Naive thymus-derived CD4-positive, alpha-beta T cell (primary cell): ENCODE measurements around the gene PASD1. TPM values are rescaled to one million over a fixed set of nuclear protein-coding genes. Genes with fewer than 3 reads are reported as not detected.

ENCODE experiments used
- ATAC-seq: fragments of 150-1000 bp; cut with Tn5 transposase; 2 replicates; pipeline ENCODE4 v1.10.0; 2021; ENCODE audit warnings: mild to moderate bottlenecking, moderate library complexity
- CTCF ChIA-PET: fragments of 350-600 bp; sonication (Branson Sonifier 250); formaldehyde crosslinking; loops from one replicate; lab custom pipeline; 2021; ENCODE audit warnings: antibody characterized with exemption; lab: Charles Lee
- POLR2A ChIA-PET: fragments of 350-600 bp; sonication (Branson Sonifier 250); formaldehyde crosslinking; loops from one replicate; lab custom pipeline; 2021; ENCODE audit warnings: antibody characterized with exemption, inconsistent platforms; lab: Charles Lee
- DNase-seq, 9 donors: peaks; one replicate each; pipeline versions ENCODE4 v3.0.0 to v3.0.0-alpha.2; 2020 to 2022; ENCODE audit warnings: mixed read lengths in 1 of 9
- H3K27ac ChIP-seq: one replicate; pipeline ENCODE4 v1.7.0; 2013; ENCODE audit warnings: mild to moderate bottlenecking, low read depth, low read length, moderate library complexity
- H3K27me3 ChIP-seq, 2 donors: one replicate each; pipeline ENCODE4 v1.7.0; 2013; ENCODE audit warnings: low read length in 2 of 2, mild to moderate bottlenecking in 2 of 2, moderate library complexity in 2 of 2; ENCODE audit not compliant: control insufficient read depth in 2 of 2, insufficient read depth in 2 of 2
- H3K36me3 ChIP-seq, 3 experiments: 1 replicate in 2 of 3; 2 replicates in 1 of 3; pipeline ENCODE4 v1.7.0; 2013; ENCODE audit warnings: low read length in 3 of 3, mild to moderate bottlenecking in 3 of 3, moderate library complexity in 1 of 3; ENCODE audit not compliant: insufficient read depth in 3 of 3, control insufficient read depth in 2 of 3
- H3K4me1 ChIP-seq, 2 donors: one replicate each; pipeline ENCODE4 v1.7.0; 2013; ENCODE audit warnings: low read length in 2 of 2, mild to moderate bottlenecking in 2 of 2, moderate library complexity in 1 of 2; ENCODE audit not compliant: control insufficient read depth in 2 of 2, insufficient read depth in 2 of 2
- H3K4me3 ChIP-seq: 2 replicates; pipeline ENCODE4 v1.7.0; 2013; ENCODE audit warnings: mild to moderate bottlenecking, low read length
- H3K9me3 ChIP-seq, 3 experiments: 1 replicate in 2 of 3; 2 replicates in 1 of 3; pipeline ENCODE4 v1.7.0; 2013; ENCODE audit warnings: low read length in 3 of 3; ENCODE audit not compliant: control insufficient read depth in 2 of 3
- H3K27ac Mint-ChIP-seq, 9 donors: one replicate each; pipeline ENCODE4 v1.8.0; 2020 to 2022; ENCODE audit warnings: mixed read lengths in 9 of 9, mild to moderate bottlenecking in 8 of 9, moderate library complexity in 5 of 9, inconsistent platforms in 2 of 9
- H3K27me3 Mint-ChIP-seq, 5 donors: one replicate each; pipeline ENCODE4 v1.8.0; 2021 to 2022; ENCODE audit warnings: mixed read lengths in 5 of 5, mild to moderate bottlenecking in 1 of 5
- H3K36me3 Mint-ChIP-seq, 5 donors: one replicate each; pipeline ENCODE4 v1.8.0; 2020 to 2022; ENCODE audit warnings: mixed read lengths in 5 of 5, mild to moderate bottlenecking in 3 of 5, inconsistent platforms in 1 of 5
- H3K4me1 Mint-ChIP-seq, 7 donors: one replicate each; pipeline ENCODE4 v1.8.0; 2020 to 2022; ENCODE audit warnings: mixed read lengths in 7 of 7, mild to moderate bottlenecking in 3 of 7, inconsistent platforms in 1 of 7
- H3K4me3 Mint-ChIP-seq, 10 donors: one replicate each; pipeline ENCODE4 v1.8.0; 2020 to 2022; ENCODE audit warnings: mild to moderate bottlenecking in 10 of 10, mixed read lengths in 10 of 10, moderate library complexity in 6 of 10, inconsistent platforms in 2 of 10
- H3K9me3 Mint-ChIP-seq, 11 donors: one replicate each; pipeline ENCODE4 v1.8.0; 2020 to 2022; ENCODE audit warnings: mixed read lengths in 11 of 11, mild to moderate bottlenecking in 4 of 11, inconsistent platforms in 1 of 11, moderate library complexity in 1 of 11
- intact Hi-C, 2 donors: fragments of 100-400 bp; cut with micrococcal nuclease; formaldehyde crosslinking; loops; one replicate each; pipeline ENCODE4 v1.15.1; 2023
- polyA plus RNA-seq, 2 donors: library from polyadenylated mRNA; unstranded; fragments of 300-500 nt; fragmentation: Illumina TruSeq; gene quantifications; one replicate each; pipeline ENCODE4 v1.2.3, GENCODE V29; 2021
- total RNA-seq, 6 experiments: library from RNA in 5 of 6; stranded (reverse) in 5 of 6; gene quantifications; 1 replicate in 5 of 6; 2 replicates in 1 of 6; pipeline ENCODE4 v1.2.3 and lab custom pipeline; 2021 to 2026

The PASD1 gene
- total and polyA plus RNA-seq, 7 experiments from 2014 or later, result not detected

GRCh38 chrX:151675121-151675746 lies 111.8 kb downstream of the PASD1 start:
- Mint-ChIP-seq H3K36me3 (peaks cover 0 to 3% (median 0%) of the 10 kb centered on the region in 5 donors), H3K9me3 (no peaks in the 10 kb centered on the region), H3K4me1 (peaks cover 0 to 4% (median 0%) of the 10 kb centered on the region in 7 donors), H3K27me3 (peaks cover 0 to 8% (median 5%) of the 10 kb centered on the region in 5 donors), H3K27ac (no peak overlapping the region), H3K4me3 (no peak overlapping the region)
- H3K27me3 ChIP-seq, result no peaks in the 10 kb centered on the region
- H3K4me1 ChIP-seq, result no peaks in the 10 kb centered on the region
- POLR2A ChIA-PET, result no interaction called here
- DNase-seq (no peak), ATAC-seq (no peak)
- no peak overlapping the region for H3K27ac ChIP-seq
- no peak overlapping the region for H3K4me3 ChIP-seq
- no peaks in the 10 kb centered on the region for H3K36me3 ChIP-seq
- intact Hi-C loops, result no loop called here
- CTCF ChIA-PET, result no interaction called here
- H3K9me3 ChIP-seq, result no peaks in the 10 kb centered on the region

GRCh38 chrX:151676196-151676595 lies 112.7 kb downstream of the PASD1 start:
- H3K36me3 Mint-ChIP-seq, result peaks cover 0 to 3% (median 0%) of the 10 kb centered on the region in 5 donors
- CTCF ChIA-PET, result no interaction called here
- Histone ChIP-seq H3K4me1 (no peaks in the 10 kb centered on the region), H3K36me3 (no peaks in the 10 kb centered on the region), H3K4me3 (no peak overlapping the region), H3K9me3 (no peaks in the 10 kb centered on the region), H3K27ac (no peak overlapping the region), H3K27me3 (no peaks in the 10 kb centered on the region)
- POLR2A ChIA-PET, result no interaction called here
- ATAC-seq (no peak), DNase-seq (no peak)
- intact Hi-C loops, result no loop called here
- peaks cover 0 to 6% (median 0%) of the 10 kb centered on the region in 7 donors for H3K4me1 Mint-ChIP-seq
- H3K9me3 Mint-ChIP-seq, result no peaks in the 10 kb centered on the region
- peaks cover 0 to 7% (median 3%) of the 10 kb centered on the region in 5 donors for H3K27me3 Mint-ChIP-seq
- H3K4me3 Mint-ChIP-seq, result no peak overlapping the region
- H3K27ac Mint-ChIP-seq, result no peak overlapping the region

GRCh38 chrX:151679798-151680402 lies 116.4 kb downstream of the PASD1 start:
- H3K27ac ChIP-seq, result no peak overlapping the region
- DNase-seq (no peak), ATAC-seq (no peak)
- H3K4me3 Mint-ChIP-seq, result no peak overlapping the region
- peaks cover 0 to 2% (median 0%) of the 10 kb centered on the region in 11 donors for H3K9me3 Mint-ChIP-seq
- H3K4me1 Mint-ChIP-seq, result peaks cover 0 to 7% (median 0%) of the 10 kb centered on the region in 7 donors
- no peak overlapping the region for H3K4me3 ChIP-seq
- H3K27me3 Mint-ChIP-seq, result peaks cover 8 to 17% (median 12%) of the 10 kb centered on the region in 5 donors
- H3K4me1 ChIP-seq, result no peaks in the 10 kb centered on the region
- ChIA-PET POLR2A (no interaction called here), CTCF (no interaction called here)
- intact Hi-C loops, result loop anchor here (5.0 to 10.0 kb wide), 2 partner anchors 173 to 1725 kb away; no protein-coding TSS in a partner anchor
- H3K27me3 ChIP-seq, result no peaks in the 10 kb centered on the region
- H3K9me3 ChIP-seq, result no peaks in the 10 kb centered on the region
- no peak overlapping the region for H3K27ac Mint-ChIP-seq
- no peaks in the 10 kb centered on the region for H3K36me3 ChIP-seq
- H3K36me3 Mint-ChIP-seq, result no peaks in the 10 kb centered on the region

GRCh38 chrX:151680805-151681204 lies 117.3 kb downstream of the PASD1 start:
- intact Hi-C loops, result loop anchor here (1.0 to 10.0 kb wide), 3 partner anchors 174 to 1726 kb away; no protein-coding TSS in a partner anchor
- H3K9me3 Mint-ChIP-seq, result peaks cover 0 to 2% (median 0%) of the 10 kb centered on the region in 11 donors
- no peak overlapping the region for H3K27ac Mint-ChIP-seq
- no peaks in the 10 kb centered on the region for H3K36me3 ChIP-seq
- H3K4me3 ChIP-seq, result no peak overlapping the region
- H3K4me1 ChIP-seq, result no peaks in the 10 kb centered on the region
- ChIA-PET CTCF (no interaction called here), POLR2A (no interaction called here)
- H3K27ac ChIP-seq, result no peak overlapping the region
- H3K27me3 ChIP-seq, result no peaks in the 10 kb centered on the region
- H3K9me3 ChIP-seq, result no peaks in the 10 kb centered on the region
- H3K4me3 Mint-ChIP-seq, result no peak overlapping the region
- H3K27me3 Mint-ChIP-seq, result peaks cover 4 to 17% (median 13%) of the 10 kb centered on the region in 5 donors
- no peaks in the 10 kb centered on the region for H3K36me3 Mint-ChIP-seq
- peak; percentile 32 for ATAC-seq
- DNase-seq, result peak in 8 of 9 donors; percentile 9 to 47 (median 31)
- peaks cover 0 to 7% (median 0%) of the 10 kb centered on the region in 7 donors for H3K4me1 Mint-ChIP-seq

GRCh38 chrX:151687635-151688034 lies 124.2 kb downstream of the PASD1 start:
- H3K36me3 ChIP-seq, result no peaks in the 10 kb centered on the region
- ChIA-PET POLR2A (no interaction called here), CTCF (no interaction called here)
- Mint-ChIP-seq H3K27me3 (peaks cover 0 to 13% (median 8%) of the 10 kb centered on the region in 5 donors), H3K27ac (no peak overlapping the region), H3K36me3 (no peaks in the 10 kb centered on the region), H3K4me1 (peaks cover 0 to 7% (median 0%) of the 10 kb centered on the region in 7 donors), H3K4me3 (no peak overlapping the region), H3K9me3 (peaks cover 0 to 2% (median 0%) of the 10 kb centered on the region in 11 donors)
- no peak overlapping the region for H3K4me3 ChIP-seq
- H3K27me3 ChIP-seq, result no peaks in the 10 kb centered on the region
- DNase-seq (no peak), ATAC-seq (no peak)
- no peak overlapping the region for H3K27ac ChIP-seq
- intact Hi-C loops, result loop anchor here in 1 of 2 donors (10.0 kb wide), 1 partner anchor 1733 kb away; no protein-coding TSS in a partner anchor
- H3K9me3 ChIP-seq, result no peaks in the 10 kb centered on the region
- no peaks in the 10 kb centered on the region for H3K4me1 ChIP-seq

GRCh38 chrX:151688695-151689094 lies 125.2 kb downstream of the PASD1 start:
- peaks cover 0 to 1% (median 0%) of the 10 kb centered on the region in 11 donors for H3K9me3 Mint-ChIP-seq
- no peaks in the 10 kb centered on the region for H3K36me3 ChIP-seq
- H3K4me3 Mint-ChIP-seq, result no peak overlapping the region
- ChIA-PET POLR2A (no interaction called here), CTCF (no interaction called here)
- H3K36me3 Mint-ChIP-seq, result no peaks in the 10 kb centered on the region
- H3K27ac Mint-ChIP-seq, result no peak overlapping the region
- no peaks in the 10 kb centered on the region for H3K4me1 ChIP-seq
- peaks cover 3 to 12% (median 7%) of the 10 kb centered on the region in 5 donors for H3K27me3 Mint-ChIP-seq
- H3K4me1 Mint-ChIP-seq, result peaks cover 0 to 5% (median 0%) of the 10 kb centered on the region in 7 donors
- H3K9me3 ChIP-seq, result no peaks in the 10 kb centered on the region
- H3K4me3 ChIP-seq, result no peak overlapping the region
- no peak overlapping the region for H3K27ac ChIP-seq
- intact Hi-C loops, result loop anchor here in 1 of 2 donors (10.0 kb wide), 1 partner anchor 1734 kb away; no protein-coding TSS in a partner anchor
- no peaks in the 10 kb centered on the region for H3K27me3 ChIP-seq
- DNase-seq (no peak), ATAC-seq (no peak)
